Endothelial cell of umbilical vein (primary cell): Measurements from ENCODE around the gene PAPPA. TPM values are rescaled to one million over a fixed set of nuclear protein-coding genes. Genes with fewer than 3 reads are reported as not detected.

Source experiments
- BruUV-seq: library from RNA; stranded (reverse); fragments of 400-500 nt; replicated peaks from 2 replicates; lab custom pipeline; 2021; lab: Mats Ljungman, UMichigan
- CTCF ChIA-PET: fragments of 300-600, 350-600 bp; sonication (Branson Sonifier 250); formaldehyde crosslinking; loops from one replicate; lab custom pipeline; 2021; ENCODE audit warnings: antibody characterized with exemption, inconsistent platforms; lab: Charles Lee
- POLR2A ChIA-PET: fragments of 300-600, 350-600 bp; sonication (Branson Sonifier 250); formaldehyde crosslinking; loops from one replicate; lab custom pipeline; 2021; ENCODE audit warnings: antibody characterized with exemption, inconsistent platforms; lab: Charles Lee
- DNase-seq: peaks from one replicate; pipeline ENCODE4 v3.0.0-alpha.2; 2011; ENCODE audit warnings: low read depth, low spot score
- FAIRE-seq: peaks from 2 replicates; lab custom pipeline; 2011; peaks lifted over from hg19 to GRCh38; lab: Jason Lieb, UNC
- H2AFZ ChIP-seq: 2 replicates; pipeline ENCODE4 v1.6.0; 2012; ENCODE audit warnings: low read depth, low read length, control low read depth, inconsistent platforms
- H3K27ac ChIP-seq: 2 replicates; pipeline ENCODE4 v1.5.1; 2011; ENCODE audit warnings: low read depth, mild to moderate bottlenecking, control low read depth, low read length, moderate library complexity; ENCODE audit not compliant: insufficient read depth
- H3K27me3 ChIP-seq, 2 experiments: 2 replicates each; pipeline versions ENCODE4 v1.6.0 to v1.6.1; 2011; ENCODE audit warnings: low read length in 2 of 2, mixed read lengths in 1 of 2; ENCODE audit not compliant: control insufficient read depth in 2 of 2, insufficient read depth in 2 of 2
- H3K36me3 ChIP-seq, 2 experiments: 2 replicates in 1 of 2; 3 replicates in 1 of 2; pipeline ENCODE4 v1.5.1; 2011; ENCODE audit warnings: low read length in 2 of 2, mild to moderate bottlenecking in 1 of 2, moderate library complexity in 1 of 2; ENCODE audit not compliant: control insufficient read depth in 2 of 2, insufficient read depth in 2 of 2; ENCODE audit errors: extremely low read depth in 1 of 2
- H3K4me1 ChIP-seq: 3 replicates; pipeline ENCODE4 v1.5.1; 2011; ENCODE audit warnings: mild to moderate bottlenecking, low read length; ENCODE audit not compliant: control insufficient read depth, insufficient read depth; ENCODE audit errors: extremely low read depth
- H3K4me2 ChIP-seq: 2 replicates; pipeline ENCODE4 v1.6.1; 2011; ENCODE audit warnings: low read length, control low read depth, mixed read lengths; ENCODE audit not compliant: insufficient read depth
- H3K4me3 ChIP-seq, 3 experiments: fragments of 200-600 bp in 1 of 3; sonication (generic), shearing (Covaris generic) in 1 of 3; replicated peaks in 1 of 3; 2 replicates each; pipeline ENCODE4 v1.5.1; 2011 to 2016; ENCODE audit warnings: control low read depth in 3 of 3, low read length in 3 of 3, mild to moderate bottlenecking in 2 of 3, inconsistent platforms in 1 of 3, low read depth in 1 of 3, moderate library complexity in 1 of 3; ENCODE audit not compliant: insufficient read depth in 1 of 3
- H3K79me2 ChIP-seq: 2 replicates; pipeline ENCODE4 v1.6.0; 2012; ENCODE audit warnings: low read length, inconsistent platforms; ENCODE audit not compliant: control insufficient read depth, insufficient read depth
- H3K9ac ChIP-seq: replicated peaks from 2 replicates; pipeline ENCODE3; 2011; ENCODE audit warnings: low read length, control low read depth; ENCODE audit not compliant: insufficient read depth; ENCODE audit errors: extremely low read depth
- H3K9me1 ChIP-seq: replicated peaks from 3 replicates; pipeline ENCODE4 v1.6.0; 2011; ENCODE audit warnings: mild to moderate bottlenecking, low read length; ENCODE audit not compliant: control insufficient read depth, insufficient read depth; ENCODE audit errors: extremely low read depth
- H3K9me3 ChIP-seq: replicated peaks from 2 replicates; pipeline ENCODE4 v1.5.1; 2012; ENCODE audit warnings: low read length, inconsistent platforms; ENCODE audit not compliant: control insufficient read depth, insufficient read depth
- H4K20me1 ChIP-seq: replicated peaks from 2 replicates; pipeline ENCODE3; 2011; ENCODE audit warnings: mild to moderate bottlenecking, low read length; ENCODE audit not compliant: control insufficient read depth, insufficient read depth; ENCODE audit errors: extremely low read depth
- CTCF ChIP-seq, 2 donors: IDR thresholded peaks; 1 replicate in 1 of 2; 2 replicates in 1 of 2; pipeline ENCODE4 v1.5.1; 2011; ENCODE audit warnings: low read length in 2 of 2, mild to moderate bottlenecking in 2 of 2, moderate library complexity in 2 of 2, control low read depth in 1 of 2, inconsistent platforms in 1 of 2, low read depth in 1 of 2; ENCODE audit not compliant: insufficient read depth in 1 of 2; ENCODE audit errors: extremely low read depth in 1 of 2
- EZH2 ChIP-seq: IDR thresholded peaks from 2 replicates; pipeline ENCODE4 v1.6.1; 2012; ENCODE audit warnings: borderline replicate concordance, low read depth, mild to moderate bottlenecking, moderate library complexity, low read length, inconsistent platforms; ENCODE audit not compliant: severe bottlenecking
- FOS ChIP-seq: IDR thresholded peaks from 2 replicates; pipeline ENCODE4 v1.6.1; 2011; ENCODE audit warnings: mild to moderate bottlenecking, low read length, moderate library complexity, borderline replicate concordance; ENCODE audit not compliant: insufficient read depth
- GATA2 ChIP-seq: IDR thresholded peaks from 2 replicates; pipeline ENCODE4 v1.7.0; 2011; ENCODE audit warnings: low read depth, mild to moderate bottlenecking, moderate library complexity, mixed read lengths, low read length; ENCODE audit not compliant: insufficient read length, insufficient read depth
- JUN ChIP-seq: IDR thresholded peaks from 2 replicates; pipeline ENCODE4 v1.6.1; 2011; ENCODE audit warnings: borderline replicate concordance, low read depth; ENCODE audit not compliant: insufficient read length, insufficient read depth
- MAX ChIP-seq: IDR thresholded peaks from 2 replicates; pipeline ENCODE4 v1.6.1; 2011; ENCODE audit not compliant: insufficient read depth, insufficient read length
- MYC ChIP-seq: IDR thresholded peaks from one replicate; pipeline ENCODE4 v1.6.1; 2011; ENCODE audit warnings: mild to moderate bottlenecking, low read depth, low read length
- POLR2A ChIP-seq: IDR thresholded peaks from 2 replicates; pipeline ENCODE4 v1.6.1; 2012; ENCODE audit warnings: low read depth, mild to moderate bottlenecking, control low read depth, low read length
- POLR2AphosphoS5 ChIP-seq: IDR thresholded peaks from 2 replicates; pipeline ENCODE4 v1.6.1; 2012; ENCODE audit warnings: low read depth, mild to moderate bottlenecking, control low read depth, low read length, moderate library complexity; ENCODE audit not compliant: insufficient read depth
- dilution Hi-C: fragments of 300-500 bp; cut with MboI; formaldehyde crosslinking; loops from one replicate; pipeline ENCODE4 v1.15.0; 2019; ENCODE audit warnings: low sequenced_read_pairs; ENCODE audit not compliant: extremely low pct_ligation_motif_present
- intact Hi-C: fragments of 100-400 bp; cut with micrococcal nuclease; formaldehyde crosslinking; loops from one replicate; pipeline ENCODE4 v1.10.0; 2022
- polyA plus RNA-seq, 4 experiments: library from polyadenylated mRNA; depleted of rRNA in 3 of 4; stranded (reverse) in 3 of 4; unstranded in 1 of 4; fragments of >200 nt; gene quantifications; 2 replicates each; pipeline versions ENCODE4 v1.2.1 to v1.2.3, GENCODE V29; 2011 to 2012; ENCODE audit warnings: missing spikeins in 1 of 4
- total RNA-seq: library from RNA; stranded (reverse); gene quantifications from 2 replicates; pipeline ENCODE4 v1.2.3, GENCODE V29; 2021

The PAPPA gene
- total and polyA plus RNA-seq, 2 donors (not counting 3 experiments of a cell fraction or from before 2014, with no cell fraction given): 0.13 to 0.41 TPM

GRCh38 chr9:116435706-116436105 lies 282.1 kb downstream of the PAPPA start:
- H3K4me1 ChIP-seq: no peaks in the 10 kb centered on the region
- DNase-seq (no peak), FAIRE-seq (no peak)
- POLR2A ChIA-PET: no interaction called here
- no peak overlapping the region for H3K27ac ChIP-seq
- H3K27me3 ChIP-seq: no peaks in the 10 kb centered on the region
- no peaks in the 10 kb centered on the region for H3K79me2 ChIP-seq
- H3K4me3 ChIP-seq: no peak overlapping the region
- intact Hi-C loops (no loop called here), dilution Hi-C loops (no loop called here)
- no peak overlapping the region for H3K4me2 ChIP-seq
- no peak overlapping the region for H2AFZ ChIP-seq
- no peaks in the 10 kb centered on the region for H3K36me3 ChIP-seq
- H3K9me3 ChIP-seq: no peaks in the 10 kb centered on the region
- CTCF ChIA-PET: no interaction called here
- BruUV-seq: no TSS peak
- no peak overlapping the region for H3K9ac ChIP-seq
- no peaks in the 10 kb centered on the region for H4K20me1 ChIP-seq
- H3K9me1 ChIP-seq: no peaks in the 10 kb centered on the region
- TF ChIP-seq GATA2 (no peak), MAX (no peak), POLR2AphosphoS5 (no peak), POLR2A (no peak), FOS (no peak), CTCF (IDR thresholded peaks at IDR 0.05; ENCODE audit: extremely low read depth in 1 of 2, insufficient read depth in 1 of 2, low read depth in 1 of 2, low read length in 2 of 2) (no peak), MYC (no peak), EZH2 (no peak), JUN (no peak)
